ENCODE data around the gene SCNN1A.

GRCh38 chr12:6340032-6340638, 35.2 kb downstream of the SCNN1A start:
- no peak for TF ChIP-seq CTCF (conservative IDR thresholded peaks at IDR 0.05; ENCODE audit: low read length)
- TF ChIP-seq EZH2phosphoT487 (IDR thresholded peaks at IDR 0.05; ENCODE audit: borderline replicate concordance, low read depth, low read length) = no peak
